Measurements from ENCODE around the gene GALNT6.

GALNT6 gene

GRCh38 chr12:51405801-51406207 lies 14.6 kb upstream of the GALNT6 start:
- no peak for DNase-seq (ENCODE audit: low read depth)

DNA sequence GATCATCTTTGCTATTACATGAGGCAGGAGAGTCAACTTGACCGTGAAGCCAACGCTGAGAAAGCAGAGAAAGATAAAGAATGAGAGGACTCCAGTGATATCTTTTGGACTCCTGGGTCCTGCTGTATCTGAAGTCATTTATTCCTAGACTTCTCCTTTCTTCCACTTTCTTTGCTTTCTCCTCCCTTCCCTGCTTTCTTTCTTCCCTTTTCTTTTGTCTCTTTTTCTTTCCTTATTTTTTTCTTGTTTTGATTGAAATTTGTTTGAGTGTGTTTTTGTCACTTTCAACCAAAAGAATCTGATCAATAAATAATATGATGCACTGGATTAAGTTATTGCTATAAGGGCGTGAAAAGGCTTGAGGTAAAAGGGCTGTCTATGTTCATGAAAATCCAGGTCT lies 13.4 kb upstream of the GALNT6 start:
- DNase-seq (ENCODE audit: low read depth): no peak

GRCh38 chr12:51403681-51404136 lies 12.5 kb upstream of the GALNT6 start:
- DNase-seq (ENCODE audit: low read depth): no peak

DNA sequence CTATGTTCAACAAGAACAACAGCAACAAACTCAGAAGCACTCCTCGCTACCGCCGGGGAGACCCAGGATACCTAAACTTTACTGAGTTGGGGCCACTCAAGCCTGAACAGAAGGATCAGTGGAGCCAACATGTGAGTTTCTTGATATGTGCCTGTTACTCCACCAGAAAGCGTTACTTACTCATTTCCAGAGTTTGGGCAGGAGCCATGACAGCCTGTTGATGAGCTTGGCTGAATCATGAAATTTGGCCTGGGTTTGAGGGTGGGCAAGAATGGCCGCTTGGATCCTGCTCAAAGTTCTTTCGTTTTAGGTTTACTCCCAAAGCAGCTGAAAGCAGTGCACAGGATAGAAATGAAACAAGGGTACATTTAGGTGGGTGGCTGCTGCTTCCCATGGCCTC lies 12.0 kb upstream of the GALNT6 start:
- DNase-seq (ENCODE audit: low read depth): no peak

DNA sequence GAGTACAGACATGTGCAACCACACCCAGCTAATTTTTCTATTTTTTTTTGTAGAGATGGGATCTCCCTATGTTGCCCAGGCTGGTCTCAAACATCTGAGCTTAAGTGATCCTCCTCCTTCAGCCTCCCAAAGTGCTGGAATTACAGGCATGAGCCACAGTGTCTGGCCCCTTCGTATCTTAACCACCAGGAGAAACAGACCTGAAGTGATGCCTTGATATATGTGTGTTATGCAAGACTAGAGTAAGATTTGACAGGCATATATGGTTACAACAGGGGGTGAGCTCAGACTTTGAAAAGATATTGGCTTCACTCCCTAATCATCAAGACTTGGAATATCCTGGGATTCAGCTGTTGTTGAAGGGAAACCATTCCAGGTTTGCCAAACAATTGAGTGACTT lies 10.7 kb upstream of the GALNT6 start:
- DNase-seq (ENCODE audit: low read depth): no peak

DNA sequence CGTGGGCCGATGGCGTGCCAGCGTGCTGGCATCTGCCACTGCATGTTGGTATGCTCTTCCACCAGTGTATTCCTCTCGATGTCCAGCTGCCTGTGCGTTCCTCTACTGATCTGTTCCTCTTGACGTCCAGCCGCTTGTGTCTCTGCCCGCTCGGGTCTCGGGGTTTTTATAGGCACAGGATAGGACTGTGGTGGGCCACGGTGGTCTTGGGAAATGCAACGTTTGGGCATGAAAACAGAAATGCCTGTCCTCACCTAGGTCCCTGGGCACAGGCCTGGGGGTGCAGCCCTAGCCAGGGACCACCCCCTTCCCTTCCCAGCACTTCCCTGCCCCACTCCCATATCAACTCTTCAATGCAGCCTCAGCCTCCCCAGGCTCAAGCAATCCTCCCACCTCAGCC lies 10.3 kb upstream of the GALNT6 start:
- DNase-seq (ENCODE audit: low read depth): no peak

- no peak for DNase-seq (ENCODE audit: low read depth)
Measured at GRCh38 chr12:51401020-51401419, 9.8 kb upstream of the GALNT6 start.

DNA sequence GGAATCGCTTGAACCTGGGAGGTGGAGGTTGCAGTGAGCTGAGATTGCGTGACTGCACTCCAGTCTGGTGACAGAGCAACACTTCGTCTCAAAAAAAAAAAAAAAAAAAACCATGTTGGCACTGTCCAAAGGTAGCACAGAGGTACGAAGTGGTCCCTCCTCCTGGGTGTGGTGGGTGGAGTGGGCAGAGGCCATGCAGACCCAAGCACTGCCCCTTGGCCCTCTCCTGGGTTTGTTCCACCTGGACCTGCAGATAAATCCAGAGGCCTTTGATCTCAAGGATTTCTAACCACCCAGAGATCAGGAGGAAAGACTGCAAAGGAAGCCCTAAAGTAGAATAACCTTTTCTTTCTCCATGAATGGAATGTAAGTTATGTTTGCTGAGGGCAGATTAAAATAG lies 8.7 kb upstream of the GALNT6 start:
- DNase-seq (ENCODE audit: low read depth): no peak

GRCh38 chr12:51397670-51398069 lies 6.5 kb upstream of the GALNT6 start:
- DNase-seq (ENCODE audit: low read depth): no peak

- no peak for DNase-seq (ENCODE audit: low read depth)
Measured at GRCh38 chr12:51395283-51396230, 4.4 kb upstream of the GALNT6 start.

- DNase-seq (ENCODE audit: low read depth): peak; percentile 97
Measured at GRCh38 chr12:51393676-51394545, 2.7 kb upstream of the GALNT6 start.

DNA sequence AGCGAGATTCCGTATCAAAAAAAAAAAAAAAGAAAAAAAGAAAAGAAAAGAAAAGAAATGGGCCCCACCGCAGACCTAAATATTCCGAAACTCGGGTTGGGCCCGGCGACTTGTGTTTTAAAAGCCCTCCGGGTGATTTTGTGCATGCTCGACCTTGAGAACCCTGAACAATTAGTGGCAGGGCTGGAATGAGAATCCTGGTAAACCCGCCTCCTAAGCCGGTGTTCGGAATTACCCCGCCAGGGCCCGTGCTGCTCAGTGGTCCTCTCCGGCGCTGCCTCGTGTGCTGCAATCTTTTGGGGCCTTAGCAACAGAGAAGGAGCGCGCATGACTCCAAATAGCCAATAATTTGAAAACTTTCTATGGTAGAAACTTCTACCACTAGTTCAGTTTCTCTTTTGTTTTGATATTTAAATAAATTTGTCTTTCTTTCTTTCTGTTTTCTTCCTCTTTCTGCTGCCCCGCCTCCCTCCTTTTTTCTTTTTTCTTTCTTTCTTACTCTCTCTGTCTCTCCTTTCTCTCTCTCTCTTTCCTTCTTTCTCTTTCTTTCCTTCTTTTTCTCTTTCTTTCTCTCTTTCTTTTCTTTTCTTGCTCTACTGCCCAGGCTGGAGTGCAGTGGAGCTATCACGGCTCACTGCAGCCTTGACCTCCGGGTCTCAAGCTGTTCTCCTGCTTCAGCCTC lies 1.5 kb upstream of the GALNT6 start:
- no peak for DNase-seq (ENCODE audit: low read depth)

- DNase-seq (ENCODE audit: low read depth): no peak
Measured at GRCh38 chr12:51390891-51391282, 319 bp downstream of the GALNT6 start.

DNA sequence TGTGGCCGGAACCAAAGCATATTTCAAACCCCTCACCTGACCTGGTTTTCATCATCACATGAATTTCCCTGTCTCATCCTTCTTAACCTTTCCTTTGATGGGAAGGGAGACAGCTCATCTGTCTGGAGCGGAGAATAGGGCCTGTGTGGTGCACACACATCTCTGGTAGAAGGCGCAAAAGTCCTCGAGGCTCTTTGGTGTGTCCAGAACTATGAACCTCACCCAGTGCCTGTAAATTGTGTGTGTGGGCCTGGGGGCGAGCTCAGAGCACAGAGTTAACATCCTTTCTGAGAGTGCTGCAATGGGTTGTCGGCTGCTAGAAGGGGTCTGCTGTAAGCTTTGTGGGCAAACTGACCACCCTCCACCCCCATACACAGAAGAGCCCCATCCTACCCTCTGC lies 749 bp downstream of the GALNT6 start:
- DNase-seq (ENCODE audit: low read depth): no peak

GRCh38 chr12:51389302-51389999 lies 1.8 kb downstream of the GALNT6 start:
- DNase-seq (ENCODE audit: low read depth): no peak

DNA sequence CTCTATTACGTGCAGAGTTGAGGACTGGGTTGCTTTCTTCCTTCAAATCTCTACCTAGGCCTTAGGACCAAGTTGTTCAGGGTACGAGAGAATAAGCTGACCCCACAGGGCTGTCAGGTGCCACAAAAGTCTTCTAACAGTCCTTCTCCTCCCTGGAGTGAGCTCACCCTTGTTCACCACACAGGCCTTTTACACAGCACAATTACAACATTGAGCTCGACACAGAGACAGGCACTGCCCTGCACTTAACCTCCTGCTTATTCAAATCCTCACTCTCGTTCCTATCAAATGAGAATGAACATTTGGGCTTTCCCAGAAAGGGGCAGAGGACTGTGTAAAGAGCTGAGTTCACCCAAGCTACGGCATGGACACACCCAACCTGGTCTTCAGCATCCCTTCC lies 2.4 kb downstream of the GALNT6 start:
- DNase-seq (ENCODE audit: low read depth): no peak

- DNase-seq (ENCODE audit: low read depth): no peak
Measured at GRCh38 chr12:51388069-51388799, 3.0 kb downstream of the GALNT6 start.

DNA sequence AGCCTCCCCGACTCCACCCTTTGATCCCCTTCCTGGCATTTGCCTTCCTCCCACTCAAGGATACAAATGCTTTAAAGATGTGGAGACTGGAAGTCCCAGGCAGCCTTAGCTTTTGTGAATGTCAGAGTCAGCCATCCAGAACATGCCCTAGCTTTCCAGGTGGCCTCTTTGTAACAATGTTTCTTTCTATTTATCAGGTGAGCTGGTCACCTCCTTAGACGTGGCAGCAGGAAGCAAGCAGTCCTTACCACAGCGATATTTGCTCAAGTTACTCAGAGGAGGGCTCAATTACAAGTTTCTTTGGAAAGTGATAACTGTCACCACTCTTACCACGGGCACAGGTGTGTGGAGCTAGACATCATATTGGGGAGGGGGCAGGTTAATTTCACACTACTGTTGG lies 4.9 kb downstream of the GALNT6 start:
- DNase-seq (ENCODE audit: low read depth): no peak

- no peak for DNase-seq (ENCODE audit: low read depth)
Measured at GRCh38 chr12:51383269-51383905, 7.8 kb downstream of the GALNT6 start.

DNA sequence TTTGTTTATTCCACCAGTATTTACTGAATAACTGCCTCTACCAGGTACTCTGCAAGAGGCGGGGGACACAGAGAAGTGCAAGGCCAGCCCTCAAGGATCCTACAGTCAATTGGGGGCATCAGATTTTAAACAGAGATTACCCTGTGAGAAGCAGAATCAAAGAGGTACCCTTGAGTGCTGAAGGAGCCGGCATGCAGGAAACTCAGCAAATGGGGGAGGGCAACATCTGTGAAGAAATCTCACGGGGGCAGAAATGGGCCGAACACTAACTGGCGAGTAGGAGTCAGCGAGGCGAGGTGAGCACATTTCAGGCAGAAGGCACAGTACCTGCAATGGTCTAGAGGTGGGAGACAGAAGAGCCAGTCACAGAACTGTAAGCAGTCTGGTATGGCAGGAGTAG lies 9.0 kb downstream of the GALNT6 start:
- DNase-seq (ENCODE audit: low read depth): no peak
